Measurements from ENCODE around the gene HCLS1.
"Not testable (repeated sequence)": the region's sequence is repeated elsewhere in the genome, so short reads cannot be mapped to it uniquely, and the experiment has no call there.

The HCLS1 gene

GRCh38 chr3:121658716-121659435 is 1.8 kb downstream of the HCLS1 start:
- no peak for DNase-seq (ENCODE audit: low spot score)

GRCh38 chr3:121654493-121655385 is 6.0 kb downstream of the HCLS1 start:
- no peak for DNase-seq (ENCODE audit: low spot score)

- no peak for DNase-seq (ENCODE audit: low spot score)
These were observed 9.0 kb downstream of the HCLS1 start for GRCh38 chr3:121651684-121652083.

DNA sequence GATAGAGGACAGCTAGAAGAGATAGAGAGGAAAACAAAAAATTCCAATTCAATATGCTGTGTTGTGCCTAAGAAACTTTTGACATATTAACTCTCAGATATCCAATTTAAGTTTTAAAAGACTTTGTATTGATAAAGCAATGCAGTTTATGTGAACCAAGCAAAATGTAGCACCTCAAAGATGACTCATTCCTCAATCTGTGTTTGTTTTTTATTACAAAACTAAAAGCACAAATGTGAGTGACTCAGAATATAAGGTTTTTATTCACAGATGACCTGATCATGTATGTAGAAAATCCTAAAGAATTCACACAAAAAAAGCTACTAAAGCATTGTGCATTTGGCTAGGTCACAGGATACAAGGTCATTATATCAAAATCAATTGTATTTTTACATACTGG is 11.1 kb downstream of the HCLS1 start:
- no peak for DNase-seq (ENCODE audit: low spot score)

DNA sequence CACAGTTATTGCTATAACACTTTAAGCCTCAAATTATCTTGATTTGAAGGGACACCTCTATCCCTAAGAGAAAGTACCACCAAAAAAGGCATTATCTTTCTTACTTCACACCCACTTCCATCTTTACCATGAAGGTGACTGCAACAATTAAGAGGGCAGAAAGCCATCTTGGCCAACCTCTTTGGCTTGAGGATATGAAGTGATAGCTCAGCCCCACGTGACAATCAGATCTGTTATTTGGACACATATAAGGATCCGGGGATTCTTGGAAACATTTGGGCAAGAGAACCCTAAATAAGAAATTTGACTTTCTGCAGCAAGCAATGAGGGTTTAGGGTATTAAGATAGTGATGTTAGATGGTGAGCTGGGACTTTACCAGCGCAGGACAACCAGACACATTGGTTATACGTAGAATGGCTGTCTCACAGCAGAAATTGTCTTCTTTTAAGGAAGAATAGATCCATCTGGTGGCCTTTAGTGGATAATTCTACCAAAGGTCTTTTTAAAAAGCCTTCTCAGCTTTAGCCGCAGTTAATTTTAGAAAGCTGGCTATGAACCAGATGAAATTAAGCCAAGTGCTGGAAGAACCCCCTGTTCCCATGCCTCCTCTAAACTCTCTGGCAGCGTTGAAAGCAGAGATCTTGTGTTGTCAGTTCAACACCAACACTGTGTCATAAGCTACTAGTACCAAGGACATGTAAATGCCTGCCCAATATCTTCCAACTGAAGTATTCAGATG is 12.3 kb downstream of the HCLS1 start:
- DNase-seq (ENCODE audit: low spot score): no peak

DNA sequence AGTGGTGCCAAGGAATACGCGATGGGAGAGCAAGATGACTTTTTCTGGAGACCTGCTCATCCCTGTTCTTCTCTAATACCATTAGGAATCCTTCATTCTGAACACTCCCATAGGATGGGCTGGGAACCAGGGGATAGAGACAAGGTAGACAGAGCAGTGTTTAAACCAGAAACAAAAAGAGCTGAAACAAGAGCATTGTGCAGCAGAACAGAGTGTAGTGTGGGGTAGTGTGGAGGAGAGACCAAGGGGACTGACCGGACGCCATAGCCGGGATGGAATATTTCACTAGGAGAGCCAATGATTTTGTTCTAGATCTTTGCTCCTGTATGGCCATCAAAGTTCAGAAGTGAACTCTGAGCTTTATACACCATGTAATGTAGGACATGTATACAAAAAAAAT is 15.6 kb downstream of the HCLS1 start:
- DNase-seq (ENCODE audit: low spot score): no peak

GRCh38 chr3:121642601-121643314 is 17.9 kb downstream of the HCLS1 start:
- no peak for DNase-seq (ENCODE audit: low spot score)

DNA sequence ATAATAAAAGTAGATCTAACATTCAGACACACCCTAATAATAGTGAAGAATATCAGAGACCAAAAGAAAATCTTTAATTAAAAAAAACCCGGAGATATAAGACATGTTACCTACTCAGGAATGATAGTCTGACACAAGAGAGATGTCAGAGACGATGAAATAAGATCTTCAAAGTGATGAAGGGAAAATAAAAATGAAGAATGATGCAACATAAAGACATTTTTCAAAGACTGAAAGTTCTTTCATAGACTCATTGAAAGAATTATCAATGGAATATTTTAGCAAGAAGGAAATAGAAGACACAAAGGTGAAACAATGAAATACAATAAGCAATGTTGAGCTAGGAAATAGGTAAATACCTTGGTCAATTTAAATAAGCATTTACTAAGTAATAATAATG is 19.6 kb downstream of the HCLS1 start:
- DNase-seq (ENCODE audit: low spot score): no peak

DNA sequence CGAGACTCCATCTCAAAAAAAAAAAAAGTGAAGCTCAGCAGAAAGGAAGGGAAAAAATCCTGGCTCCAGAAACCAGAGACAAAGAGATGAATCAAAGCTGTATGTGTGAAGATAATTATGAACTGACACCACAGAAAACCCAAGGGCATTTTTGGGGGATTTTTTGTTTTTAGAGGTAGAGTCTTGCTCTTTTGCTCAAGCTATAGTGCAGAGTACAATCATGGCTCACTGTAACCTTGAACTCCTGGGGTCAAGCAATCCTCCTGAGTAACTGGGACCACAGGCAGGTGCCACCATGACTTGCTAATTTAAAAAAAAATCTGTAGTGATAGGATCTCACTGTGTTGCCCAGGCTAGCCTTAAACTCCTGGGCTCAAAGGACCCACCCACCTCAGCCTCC is 22.8 kb downstream of the HCLS1 start:
- DNase-seq (ENCODE audit: low spot score): no peak

DNA sequence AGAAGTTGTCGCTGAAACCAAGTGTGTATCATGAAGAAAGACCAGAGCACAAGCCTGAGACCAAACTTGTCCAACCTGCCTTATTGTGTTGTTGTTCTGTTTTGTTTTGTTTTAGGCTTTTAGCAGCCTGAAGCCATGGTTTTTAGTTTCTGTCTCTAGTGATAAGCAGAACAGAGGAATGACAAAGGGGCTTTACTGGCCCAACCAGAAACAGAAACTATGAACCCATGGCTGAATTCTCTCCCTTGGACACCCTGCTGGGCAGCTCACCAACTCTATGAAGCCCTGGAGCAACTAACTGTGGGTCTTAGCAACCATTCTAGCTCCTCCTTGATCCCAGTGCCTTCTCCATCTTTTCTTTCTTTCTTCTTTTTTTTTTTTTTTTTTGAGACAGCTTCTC is 30.3 kb downstream of the HCLS1 start:
- DNase-seq (ENCODE audit: low spot score): no peak

- no peak for DNase-seq (ENCODE audit: low spot score)
These were observed 31.1 kb downstream of the HCLS1 start for GRCh38 chr3:121629601-121630000.

DNA sequence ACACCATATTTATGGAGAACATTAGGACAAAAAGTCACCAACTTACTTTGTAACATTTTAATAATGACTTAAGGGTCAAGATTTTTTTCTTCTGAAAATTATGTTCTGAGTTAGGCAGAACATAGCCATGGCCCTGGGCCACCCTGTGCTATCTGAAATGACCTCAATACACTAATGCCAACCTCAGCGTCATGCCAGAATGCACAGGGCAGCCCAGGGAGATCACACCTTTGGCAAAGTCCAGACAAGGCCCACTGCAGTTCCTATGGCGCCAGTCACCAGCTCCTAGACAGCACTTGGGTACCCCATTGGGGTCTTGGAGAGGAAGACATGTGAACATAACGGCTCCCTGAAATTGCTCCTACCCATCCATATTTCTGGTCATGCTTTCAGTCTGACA is 33.1 kb downstream of the HCLS1 start:
- no peak for DNase-seq (ENCODE audit: low spot score)

DNA sequence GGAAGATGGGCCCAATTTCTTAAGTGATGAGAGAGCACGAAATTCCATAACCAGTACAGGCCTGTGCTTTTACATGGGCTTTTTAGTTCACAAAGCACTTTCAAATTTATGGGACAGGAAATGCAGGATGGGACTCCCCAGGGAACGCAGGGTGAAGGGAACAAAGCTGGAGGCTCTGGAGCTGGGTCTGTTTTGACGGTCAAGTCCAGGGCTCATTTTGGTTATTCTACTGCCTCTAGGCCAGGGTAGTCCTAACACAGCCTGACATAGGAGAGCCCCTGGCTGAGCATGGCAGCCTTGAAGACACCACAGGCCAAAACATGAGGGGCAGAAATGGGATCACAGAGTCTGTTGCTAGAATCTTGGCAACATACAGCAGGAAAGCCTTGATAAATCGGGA is 33.5 kb downstream of the HCLS1 start:
- DNase-seq (ENCODE audit: low spot score): no peak

DNA sequence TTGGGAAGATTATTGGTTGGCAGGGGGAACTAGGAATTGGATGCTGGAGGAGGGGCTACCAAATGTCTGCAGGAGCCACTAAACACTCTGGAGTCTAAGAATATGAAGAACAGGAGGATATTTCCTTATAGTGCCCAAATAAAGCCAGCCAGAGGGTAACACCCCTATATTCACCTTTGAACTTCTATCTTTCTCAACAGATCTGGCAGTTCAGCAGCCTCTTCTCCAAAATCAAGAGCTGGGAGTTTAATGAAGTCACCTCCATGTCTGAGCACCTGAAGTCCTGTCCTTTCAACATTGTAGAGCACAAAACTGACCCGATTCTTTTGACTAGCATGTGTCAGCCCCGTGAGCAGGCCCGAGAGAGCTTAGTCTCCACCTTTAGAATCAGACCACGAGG is 34.2 kb downstream of the HCLS1 start:
- no peak for DNase-seq (ENCODE audit: low spot score)

DNA sequence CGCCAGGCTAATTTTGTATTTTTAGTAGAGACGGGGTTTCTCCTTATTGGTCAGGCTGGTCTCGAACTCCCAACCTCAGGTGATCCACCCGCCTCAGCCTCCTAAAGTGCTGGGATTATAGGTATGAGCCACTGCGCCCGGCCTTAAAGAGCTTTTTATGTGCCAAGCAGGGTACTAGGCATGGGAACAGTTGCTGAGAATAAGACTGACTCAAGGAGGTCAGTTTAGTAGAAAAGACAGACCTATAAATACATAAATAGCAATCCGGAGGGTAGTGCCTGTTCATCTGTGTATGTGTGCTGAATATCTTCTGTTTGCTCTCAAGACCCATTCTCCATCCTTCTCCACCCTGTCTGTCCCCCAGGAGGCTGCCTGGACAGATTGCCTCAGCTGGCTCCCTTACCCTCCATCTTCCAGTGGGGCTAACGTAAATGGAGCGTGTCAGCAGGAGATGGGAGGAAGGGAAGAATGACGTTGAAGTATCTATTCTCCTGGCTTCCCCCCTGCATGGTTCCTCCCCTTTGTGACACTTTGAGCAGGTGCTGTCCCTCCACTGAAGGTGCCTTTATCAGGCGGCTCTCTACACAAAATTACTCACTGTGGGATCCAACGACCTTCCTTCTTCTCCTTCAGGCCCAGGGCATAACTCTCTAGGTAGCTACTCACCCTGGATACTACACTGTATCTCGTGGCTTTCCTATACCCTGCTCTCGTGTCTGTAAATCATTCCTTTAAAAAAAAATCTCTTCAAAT is 36.4 kb downstream of the HCLS1 start:
- no peak for DNase-seq (ENCODE audit: low spot score)

GRCh38 chr3:121621491-121621890 is 39.2 kb downstream of the HCLS1 start:
- DNase-seq (ENCODE audit: low spot score): no peak

DNA sequence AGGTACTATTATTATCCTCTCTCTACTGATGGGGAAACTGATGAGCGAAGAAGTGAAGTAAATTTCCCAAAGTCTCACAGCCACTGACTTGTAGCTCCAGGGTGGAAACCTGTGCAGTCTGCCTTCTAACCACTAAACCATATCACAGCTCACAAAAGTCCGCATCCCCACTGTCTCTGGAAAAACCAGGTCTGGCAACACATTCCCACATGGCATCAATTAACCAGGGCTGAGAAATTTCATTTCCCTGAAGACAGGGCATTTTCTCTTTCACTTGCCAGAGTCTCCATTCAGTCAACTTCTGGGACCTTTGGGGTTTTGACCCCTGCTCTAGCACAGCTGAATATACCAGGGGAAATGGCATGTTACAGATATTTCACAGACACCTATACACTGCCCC is 41.0 kb downstream of the HCLS1 start:
- DNase-seq (ENCODE audit: low spot score): no peak

GRCh38 chr3:121606106-121606505 is 54.6 kb downstream of the HCLS1 start:
- no peak for DNase-seq (ENCODE audit: low spot score)

GRCh38 chr3:121604759-121605158 is 55.9 kb downstream of the HCLS1 start:
- no peak for DNase-seq (ENCODE audit: low spot score)

DNA sequence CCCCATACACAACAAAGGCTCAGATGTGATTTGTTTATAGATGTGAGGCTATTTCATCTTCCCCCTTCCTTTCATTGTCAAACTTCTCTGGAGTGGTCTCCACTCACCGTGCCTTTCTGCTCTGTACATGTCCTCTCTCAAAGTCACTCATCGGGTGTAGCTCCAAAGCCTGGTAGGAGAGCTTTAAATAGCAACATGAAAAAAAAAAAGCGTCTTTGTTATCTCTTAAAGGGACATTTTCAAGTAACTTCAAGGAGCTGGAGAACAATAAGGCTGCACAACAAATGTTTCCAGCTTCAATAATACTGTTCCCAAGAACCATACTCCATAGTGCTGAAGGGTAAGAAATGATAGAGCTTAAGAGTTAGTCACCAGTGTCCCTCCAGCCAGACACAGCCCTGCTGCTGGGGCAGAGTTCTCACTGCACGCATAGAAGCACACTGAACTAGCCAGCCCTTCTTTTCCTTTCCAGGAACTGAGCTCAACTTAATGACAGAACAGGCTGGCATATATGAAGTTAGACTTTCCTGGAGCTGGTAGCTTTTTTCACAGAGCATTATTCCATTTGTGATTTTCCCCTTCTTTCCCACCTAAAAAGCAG is 59.4 kb downstream of the HCLS1 start:
- DNase-seq (ENCODE audit: low spot score): no peak

DNA sequence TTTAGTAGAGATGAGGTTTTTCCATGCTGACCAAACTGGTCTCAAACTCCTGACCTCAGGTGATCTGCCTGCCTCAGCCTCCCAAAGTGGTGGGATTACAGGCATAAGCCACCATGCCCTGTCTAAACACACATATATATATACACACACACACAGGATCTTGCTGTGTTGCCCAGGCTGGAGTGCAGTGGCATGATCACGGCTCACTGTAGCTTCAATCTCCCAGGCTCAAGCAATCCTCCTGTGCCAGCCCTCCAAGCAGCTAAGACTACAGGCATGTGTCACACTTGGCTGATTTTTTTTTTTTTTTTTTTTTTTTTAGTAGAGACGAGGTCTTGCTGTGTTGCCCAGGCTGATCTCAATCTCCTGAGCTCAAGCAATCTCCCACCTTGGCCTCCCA is 60.8 kb downstream of the HCLS1 start:
- not testable (repeated sequence) for DNase-seq (ENCODE audit: low spot score)

All from iPS-NIHi11 (cell line).